Neutrophil (primary cell): Measurements from ENCODE around the gene POLA1.

Source experiments
- H3K27ac ChIP-seq: fragments of 200-600 bp; sonication (generic); 2 replicates; pipeline ENCODE4 v1.5.1; 2016; ENCODE audit warnings: mild to moderate bottlenecking, moderate library complexity
- H3K27me3 ChIP-seq: fragments of 200-600 bp; sonication (generic); 2 replicates; pipeline ENCODE4 v1.6.0; 2016; ENCODE audit warnings: mild to moderate bottlenecking
- H3K36me3 ChIP-seq: fragments of 200-600 bp; sonication (generic); 2 replicates; pipeline ENCODE4 v1.5.1; 2017
- H3K4me1 ChIP-seq, 2 experiments: fragments of 200-600 bp in 1 of 2; sonication (generic) in 1 of 2; 1 replicate in 1 of 2; 2 replicates in 1 of 2; pipeline versions ENCODE4 v1.5.1 to v1.6.1; 2013 to 2016; ENCODE audit warnings: low read depth in 1 of 2, low read length in 1 of 2, mild to moderate bottlenecking in 1 of 2, moderate library complexity in 1 of 2; ENCODE audit not compliant: control insufficient read depth in 1 of 2, insufficient read depth in 1 of 2
- H3K4me3 ChIP-seq, 2 experiments: fragments of 200-600 bp in 1 of 2; sonication (generic) in 1 of 2; 1 replicate in 1 of 2; 2 replicates in 1 of 2; pipeline ENCODE4 v1.5.1; 2013 to 2016; ENCODE audit warnings: low read depth in 1 of 2, low read length in 1 of 2, mild to moderate bottlenecking in 1 of 2, moderate library complexity in 1 of 2
- H3K9me3 ChIP-seq: fragments of 200-600 bp; sonication (generic); 2 replicates; pipeline ENCODE4 v1.5.1; 2016
- CTCF ChIP-seq: fragments of 200-600 bp; sonication (generic); IDR thresholded peaks from 2 replicates; pipeline ENCODE4 v1.5.1; 2016; ENCODE audit warnings: antibody characterized with exemption

The POLA1 gene

GRCh38 chrX:24659646-24660045 lies 34.1 kb upstream of the POLA1 start:
- Histone ChIP-seq H3K27ac (no peak overlapping the region), H3K36me3 (no peaks in the 10 kb centered on the region)
- no peak for TF ChIP-seq CTCF

GRCh38 chrX:24661292-24661691 lies 32.4 kb upstream of the POLA1 start:
- Histone ChIP-seq H3K36me3 (no peaks in the 10 kb centered on the region), H3K9me3 (no peaks in the 10 kb centered on the region), H3K27ac (no peak overlapping the region), H3K4me1 (no peaks in the 10 kb centered on the region), H3K27me3 (no peaks in the 10 kb centered on the region), H3K4me3 (no peak overlapping the region)
- TF ChIP-seq CTCF, result no peak

More at GRCh38 chrX:24659646-24660045, 34.1 kb upstream of the POLA1 start:
- H3K27me3 ChIP-seq, result no peaks in the 10 kb centered on the region
- H3K4me1 ChIP-seq, result no peaks in the 10 kb centered on the region
- no peaks in the 10 kb centered on the region for H3K9me3 ChIP-seq
- H3K4me3 ChIP-seq, result no peak overlapping the region

GRCh38 chrX:24662352-24662751 lies 31.4 kb upstream of the POLA1 start:
- TF ChIP-seq CTCF, result no peak
- H3K9me3 ChIP-seq, result no peaks in the 10 kb centered on the region
- H3K27ac ChIP-seq, result no peak overlapping the region
- no peak overlapping the region for H3K4me3 ChIP-seq
- H3K27me3 ChIP-seq, result no peaks in the 10 kb centered on the region
- H3K4me1 ChIP-seq, result no peaks in the 10 kb centered on the region
- no peaks in the 10 kb centered on the region for H3K36me3 ChIP-seq

GRCh38 chrX:24668111-24668510 lies 25.6 kb upstream of the POLA1 start:
- no peaks in the 10 kb centered on the region for H3K9me3 ChIP-seq
- H3K36me3 ChIP-seq, result no peaks in the 10 kb centered on the region
- no peaks in the 10 kb centered on the region for H3K27me3 ChIP-seq
- no peak overlapping the region for H3K27ac ChIP-seq
- TF ChIP-seq CTCF, result no peak
- H3K4me1 ChIP-seq, result no peaks in the 10 kb centered on the region
- H3K4me3 ChIP-seq, result no peak overlapping the region

- H3K36me3 ChIP-seq, result no peaks in the 10 kb centered on the region
- H3K27me3 ChIP-seq, result no peaks in the 10 kb centered on the region
- TF ChIP-seq CTCF, result no peak
- H3K27ac ChIP-seq, result no peak overlapping the region
- no peak overlapping the region for H3K4me3 ChIP-seq
- H3K4me1 ChIP-seq, result no peaks in the 10 kb centered on the region
- no peaks in the 10 kb centered on the region for H3K9me3 ChIP-seq
These were observed 21.0 kb upstream of the POLA1 start for GRCh38 chrX:24672701-24673190.

GRCh38 chrX:24673424-24673823 lies 20.3 kb upstream of the POLA1 start:
- no peak overlapping the region for H3K4me3 ChIP-seq
- H3K9me3 ChIP-seq, result no peaks in the 10 kb centered on the region
- TF ChIP-seq CTCF, result no peak
- H3K27ac ChIP-seq, result no peak overlapping the region
- no peaks in the 10 kb centered on the region for H3K4me1 ChIP-seq
- no peaks in the 10 kb centered on the region for H3K36me3 ChIP-seq
- H3K27me3 ChIP-seq, result no peaks in the 10 kb centered on the region
